ENCODE results near the gene MROH7. TPM values are rescaled to one million over a fixed set of nuclear protein-coding genes. Genes with fewer than 3 reads are reported as not detected.

Gene MROH7
- total RNA-seq, 1 donor from 2014 or later: 0.82 TPM

GRCh38 chr1:54716299-54717047 is 74.9 kb downstream of the MROH7 start:
- FAIRE-seq (no peak), DNase-seq (ENCODE audit: low spot score in 2 of 2) (no peak)

GRCh38 chr1:54721719-54722118 is 80.1 kb downstream of the MROH7 start:
- no peak for FAIRE-seq

DNA sequence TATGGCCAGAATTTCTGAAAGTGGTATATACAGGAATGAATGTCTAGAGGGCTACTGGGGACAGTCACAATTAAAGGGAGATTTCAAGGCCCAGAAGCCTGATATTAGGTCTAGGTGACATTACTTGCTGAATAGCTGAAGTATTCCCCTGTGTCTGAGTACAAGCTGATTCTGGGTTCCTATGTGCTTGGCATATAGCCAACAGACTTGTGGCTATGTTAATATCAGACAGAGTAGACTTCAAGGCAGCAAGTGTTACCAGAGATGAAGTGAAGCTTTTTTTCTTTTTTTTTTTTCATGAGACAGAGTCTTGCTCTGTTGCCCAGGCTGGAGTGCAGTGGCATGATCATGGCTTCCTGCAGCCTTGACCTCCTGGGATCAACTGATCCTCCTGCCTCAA is 82.4 kb downstream of the MROH7 start:
- FAIRE-seq (no peak), DNase-seq (ENCODE audit: low spot score in 2 of 2) (no peak)

More at GRCh38 chr1:54721719-54722118, 80.1 kb downstream of the MROH7 start:
- no peak for DNase-seq (ENCODE audit: low spot score in 2 of 2)

GRCh38 chr1:54724771-54725170 is 83.2 kb downstream of the MROH7 start:
- no peak for FAIRE-seq
- DNase-seq (ENCODE audit: low spot score in 2 of 2): no peak

- no peak for FAIRE-seq
- no peak for DNase-seq (ENCODE audit: low spot score in 2 of 2)
Measured at GRCh38 chr1:54728027-54728426, 86.4 kb downstream of the MROH7 start.

DNA sequence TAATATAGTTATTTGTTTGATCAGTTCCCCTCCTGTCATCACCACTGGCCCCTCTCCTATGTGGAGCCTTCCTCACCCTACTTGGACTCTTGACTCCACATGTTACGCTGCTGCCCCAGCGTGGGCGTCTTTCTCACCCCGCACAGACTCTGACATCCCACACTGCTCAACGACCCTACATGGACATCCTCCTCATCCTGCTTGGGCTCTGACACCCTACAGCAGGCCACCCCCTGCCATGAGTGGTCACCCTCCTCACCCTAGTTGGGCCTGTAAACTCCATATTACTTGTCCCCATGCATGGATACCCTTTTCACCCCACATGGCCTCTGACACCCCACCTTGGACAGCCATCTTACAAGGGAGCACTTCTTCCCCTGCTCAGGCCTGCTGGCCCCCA is 95.1 kb downstream of the MROH7 start:
- FAIRE-seq (no peak), DNase-seq (ENCODE audit: low spot score in 2 of 2) (no peak)

DNA sequence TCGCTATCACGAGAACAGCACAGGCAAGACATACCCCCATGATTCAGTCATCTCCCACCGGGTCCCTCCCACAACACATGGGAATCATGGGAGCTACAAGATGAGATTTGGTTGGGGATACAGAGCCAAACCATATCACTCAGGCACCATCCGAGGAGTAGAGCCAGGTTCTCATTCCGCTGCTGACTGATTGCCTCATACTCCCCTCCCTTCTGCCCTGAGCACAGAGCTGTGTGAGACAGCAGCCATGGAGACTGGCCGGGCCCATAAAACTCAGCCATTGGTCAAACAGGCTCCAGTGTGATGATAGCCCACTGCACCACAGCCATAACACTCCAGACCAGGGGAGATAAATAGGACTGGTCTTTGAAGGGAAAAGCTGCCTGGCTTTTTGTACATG is 96.7 kb downstream of the MROH7 start:
- DNase-seq (ENCODE audit: low spot score in 2 of 2) (no peak), FAIRE-seq (no peak)

GRCh38 chr1:54741531-54741930 is 99.9 kb downstream of the MROH7 start:
- FAIRE-seq (no peak), DNase-seq (ENCODE audit: low spot score in 2 of 2) (no peak)

DNA sequence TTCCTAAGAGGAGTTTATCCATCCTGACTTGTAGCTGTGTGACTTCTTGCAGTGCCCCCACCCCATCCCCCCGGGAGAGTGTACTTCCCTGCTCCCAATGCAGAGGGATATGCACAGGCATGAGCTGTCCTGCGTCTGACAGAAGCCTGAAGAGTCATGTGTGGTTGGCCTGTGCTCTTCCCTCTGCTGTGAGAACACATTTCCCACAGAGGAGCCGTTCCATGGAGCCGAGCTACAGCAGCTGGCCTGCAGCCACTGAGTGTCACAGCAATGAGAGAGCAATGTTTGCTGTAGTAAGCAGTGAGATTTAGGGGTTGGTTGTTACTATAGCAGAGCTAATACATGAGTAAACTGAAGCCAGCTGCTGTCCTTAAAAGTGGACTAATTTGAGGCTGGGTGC is 100.7 kb downstream of the MROH7 start:
- FAIRE-seq (no peak), DNase-seq (ENCODE audit: low spot score in 2 of 2) (no peak)

DNA sequence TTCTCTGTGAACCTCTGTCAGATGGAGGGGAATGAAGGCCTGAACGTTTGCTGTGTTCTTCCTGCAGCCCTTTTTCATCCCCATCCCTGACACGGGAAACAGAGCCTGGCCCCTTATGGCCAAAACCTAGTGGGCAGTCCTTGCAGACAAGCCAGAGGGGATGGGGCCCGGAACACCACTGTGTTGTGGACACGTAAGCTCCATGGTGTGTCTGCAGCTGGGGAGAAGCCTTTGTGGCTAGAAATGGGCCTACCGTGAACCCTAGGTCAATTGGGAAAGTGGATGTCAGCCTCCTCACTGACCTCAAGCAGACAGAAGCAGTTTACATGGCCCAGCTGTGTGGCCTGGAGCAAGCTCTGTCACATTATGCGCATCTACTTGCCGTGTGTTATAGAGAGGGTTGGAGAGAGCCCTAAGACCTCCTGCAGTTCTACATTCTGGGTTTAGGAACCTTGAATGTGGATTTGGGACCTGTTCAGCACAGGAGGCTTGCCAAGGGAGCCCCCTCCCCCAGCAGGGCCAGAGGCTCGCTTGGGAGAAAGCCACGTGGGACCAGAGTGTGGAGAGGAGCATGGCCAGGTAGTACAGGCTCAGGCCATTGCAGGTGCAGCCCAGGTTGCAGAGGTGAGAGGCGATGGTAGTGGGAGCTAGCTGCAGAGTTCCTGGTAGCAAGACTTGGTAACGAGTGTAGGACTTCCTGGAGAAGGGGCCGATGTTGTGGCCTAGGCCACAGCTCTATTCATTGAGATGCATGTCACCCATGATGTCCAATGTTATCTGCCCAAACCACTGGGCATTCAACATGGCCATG is 102.0 kb downstream of the MROH7 start:
- no peak for DNase-seq (ENCODE audit: low spot score in 2 of 2)
- FAIRE-seq: no peak

DNA sequence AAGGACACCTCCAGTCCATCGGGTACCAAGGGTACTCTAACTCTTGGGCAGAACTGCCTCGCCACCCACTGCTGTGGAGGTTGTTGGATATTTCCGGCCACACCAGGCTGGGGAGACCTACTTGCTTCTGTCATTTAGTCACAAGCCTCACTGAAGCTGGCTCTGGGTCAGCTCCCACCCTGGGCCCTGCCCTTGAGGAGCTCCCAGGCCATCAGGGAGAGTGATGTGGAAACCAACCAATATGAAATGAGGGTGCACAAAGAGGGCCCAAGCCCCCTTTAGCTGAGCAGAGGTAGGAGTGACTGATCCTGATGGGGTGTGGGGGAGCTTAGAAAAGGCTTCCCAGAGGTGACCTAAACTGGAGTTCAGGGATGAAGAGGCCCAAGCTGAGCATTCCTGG is 103.1 kb downstream of the MROH7 start:
- no peak for DNase-seq (ENCODE audit: low spot score in 2 of 2)
- no peak for FAIRE-seq

DNA sequence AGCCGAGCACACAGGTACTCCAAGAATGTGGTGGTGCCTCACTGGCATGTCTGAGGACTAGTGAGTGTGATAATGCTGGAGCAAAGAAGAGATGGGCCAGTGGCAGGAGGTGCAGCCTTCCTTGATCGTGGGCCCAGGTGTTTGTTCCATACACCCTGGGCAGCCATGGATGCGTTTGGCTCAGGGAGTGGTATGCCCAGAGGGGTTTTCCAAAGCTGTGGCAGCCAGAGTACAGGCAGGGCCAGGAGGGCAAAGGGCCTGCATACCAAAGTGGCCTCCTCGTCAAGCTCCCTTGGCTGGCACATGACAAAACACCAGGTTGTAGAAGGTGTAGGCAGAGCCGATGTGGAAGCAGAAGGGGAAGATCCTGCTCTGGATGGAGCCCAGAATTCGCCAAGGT is 103.7 kb downstream of the MROH7 start:
- no peak for DNase-seq (ENCODE audit: low spot score in 2 of 2)
- FAIRE-seq: no peak

DNA sequence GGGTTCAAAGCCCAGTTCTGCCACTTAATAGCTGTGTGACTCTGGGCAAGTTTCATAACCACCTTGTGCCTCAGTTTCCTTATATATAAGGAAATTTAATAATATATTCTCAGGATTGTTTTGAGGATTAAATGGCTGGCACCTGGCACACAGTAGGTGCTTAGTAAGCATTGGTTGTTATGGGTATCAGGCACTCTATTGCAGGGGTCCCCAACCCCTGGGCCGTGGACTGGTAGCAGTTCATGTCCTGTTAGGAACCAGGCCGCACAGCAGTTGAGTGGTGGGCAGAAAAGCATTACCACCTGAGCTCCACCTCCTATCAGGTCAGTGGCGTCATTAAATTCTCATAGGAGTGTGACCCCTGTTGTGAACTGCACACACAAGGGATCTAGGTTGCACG is 104.3 kb downstream of the MROH7 start:
- no peak for DNase-seq (ENCODE audit: low spot score in 2 of 2)
- no peak for FAIRE-seq

- FAIRE-seq (no peak), DNase-seq (ENCODE audit: low spot score in 2 of 2) (no peak)
Measured at GRCh38 chr1:54748094-54748835, 106.7 kb downstream of the MROH7 start.

DNA sequence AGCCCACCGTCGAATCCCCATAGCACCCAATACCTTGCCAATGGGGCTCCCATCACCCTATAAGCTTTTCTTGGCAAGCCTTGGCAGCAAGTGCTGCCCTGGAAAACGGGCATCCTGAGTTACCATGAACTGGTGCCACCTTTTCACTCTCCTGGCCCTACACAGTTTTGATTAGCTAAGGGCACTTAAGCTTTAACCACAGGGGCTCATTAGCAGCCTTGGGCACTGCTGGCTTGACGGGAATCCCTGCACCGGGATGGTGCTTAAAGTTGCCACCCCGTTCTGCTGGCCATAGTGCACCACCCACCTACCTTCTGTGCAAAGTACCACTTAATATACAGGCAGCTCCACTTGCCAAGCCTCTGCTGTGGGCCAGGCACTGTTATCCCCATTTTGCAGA is 109.0 kb downstream of the MROH7 start:
- no peak for DNase-seq (ENCODE audit: low spot score in 2 of 2)
- no peak for FAIRE-seq

GRCh38 chr1:54751426-54751825 is 109.8 kb downstream of the MROH7 start:
- FAIRE-seq: no peak
- no peak for DNase-seq (ENCODE audit: low spot score in 2 of 2)

DNA sequence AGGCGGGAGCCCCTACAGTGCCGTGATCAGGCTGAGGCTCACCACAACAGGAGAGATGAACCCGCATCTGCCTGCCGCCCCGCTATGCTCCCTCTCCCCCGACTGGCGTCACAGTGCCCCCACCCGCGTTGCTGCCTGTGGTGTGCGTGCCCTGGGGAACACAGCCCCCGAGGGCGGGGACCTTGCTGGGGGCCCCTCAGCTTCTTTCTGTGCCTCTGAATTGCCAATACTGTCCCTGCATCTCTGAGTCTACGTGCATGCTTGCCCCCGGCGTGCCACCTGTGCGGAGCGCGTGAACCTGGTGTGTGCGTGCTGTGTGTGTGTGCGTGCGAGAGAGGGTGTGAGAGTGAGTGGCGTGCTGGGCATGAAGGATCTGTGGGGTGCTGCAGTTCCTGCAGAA is 112.5 kb downstream of the MROH7 start:
- no peak for DNase-seq (ENCODE audit: low spot score in 2 of 2)
- FAIRE-seq: no peak

DNA sequence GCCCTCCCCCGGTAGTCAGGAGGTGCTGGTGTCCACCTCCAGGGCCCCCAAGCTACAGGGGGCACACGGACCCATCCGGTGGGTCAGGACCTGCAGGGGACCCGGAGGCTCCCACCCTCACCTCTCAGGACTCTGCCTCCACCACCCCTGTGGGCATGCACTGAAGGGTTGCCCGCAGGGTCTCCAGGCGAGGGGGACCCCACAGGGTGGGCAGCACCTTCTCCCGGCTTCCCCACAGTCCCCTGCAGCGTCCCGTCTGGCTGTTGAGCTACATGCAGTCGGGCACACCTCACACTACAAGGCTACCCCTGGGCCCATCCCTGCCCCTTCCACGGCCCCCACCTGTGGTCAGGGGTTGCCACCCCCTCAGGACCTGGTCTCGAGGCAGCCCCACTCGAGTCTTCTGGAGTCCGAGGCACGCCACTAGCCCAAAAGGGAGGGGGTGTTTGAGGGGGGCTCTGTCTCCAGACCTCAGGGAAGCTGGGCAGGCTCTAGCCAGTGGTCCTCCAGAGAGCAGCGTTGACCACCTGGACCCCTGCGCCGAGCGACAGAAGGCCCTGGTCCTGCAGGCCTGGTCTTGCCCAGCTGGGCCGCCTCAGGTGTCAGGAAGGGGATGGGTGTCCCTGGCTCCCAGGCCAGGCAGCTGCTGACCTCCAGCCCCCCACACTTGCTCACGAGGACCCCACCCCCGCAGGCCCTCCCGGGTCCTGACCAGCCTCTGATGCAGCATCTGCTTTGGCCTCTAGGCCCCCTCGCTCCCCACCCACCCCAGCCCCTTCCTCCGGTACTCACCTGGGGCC is 113.1 kb downstream of the MROH7 start:
- no peak for DNase-seq (ENCODE audit: low spot score in 2 of 2)
- FAIRE-seq: no peak

GRCh38 chr1:54757833-54758232 is 116.2 kb downstream of the MROH7 start:
- DNase-seq (ENCODE audit: low spot score in 2 of 2) (no peak), FAIRE-seq (no peak)

GRCh38 chr1:54758678-54759348 is 117.2 kb downstream of the MROH7 start:
- no peak for FAIRE-seq
- DNase-seq (ENCODE audit: low spot score in 2 of 2): no peak

Data from frontal cortex (tissue), 4 donors.